Measurements from ENCODE around the gene FAM174B.

FAM174B gene

GRCh38 chr15:92586966-92587365 is 68.6 kb downstream of the FAM174B start:
- TF ChIP-seq FOXP2 (optimal IDR thresholded peaks at IDR 0.05; ENCODE audit: borderline replicate concordance, extremely low read depth, extremely low read length, insufficient read depth) (no peak), SIN3A (IDR thresholded peaks at IDR 0.05; ENCODE audit: borderline replicate concordance, insufficient read depth, low read length) (no peak), REST (IDR thresholded peaks at IDR 0.05; ENCODE audit: insufficient read depth in 1 of 2, low read depth in 2 of 2, low read length in 2 of 2) (no peak), POLR2AphosphoS5 (IDR thresholded peaks at IDR 0.05; ENCODE audit: low read depth, low read length) (no peak), TAF1 (IDR thresholded peaks at IDR 0.05; ENCODE audit: borderline replicate concordance, insufficient read depth, low read length) (no peak)

GRCh38 chr15:92586383-92586942 is 69.1 kb downstream of the FAM174B start:
- TF ChIP-seq REST (IDR thresholded peaks at IDR 0.05; ENCODE audit: insufficient read depth in 1 of 2, low read depth in 2 of 2, low read length in 2 of 2) (no peak), SIN3A (IDR thresholded peaks at IDR 0.05; ENCODE audit: borderline replicate concordance, insufficient read depth, low read length) (no peak), POLR2AphosphoS5 (IDR thresholded peaks at IDR 0.05; ENCODE audit: low read depth, low read length) (no peak), FOXP2 (optimal IDR thresholded peaks at IDR 0.05; ENCODE audit: borderline replicate concordance, extremely low read depth, extremely low read length, insufficient read depth) (no peak), TAF1 (IDR thresholded peaks at IDR 0.05; ENCODE audit: borderline replicate concordance, insufficient read depth, low read length) (no peak)

- TF ChIP-seq POLR2AphosphoS5 (IDR thresholded peaks at IDR 0.05; ENCODE audit: low read depth, low read length) (no peak), FOXP2 (optimal IDR thresholded peaks at IDR 0.05; ENCODE audit: borderline replicate concordance, extremely low read depth, extremely low read length, insufficient read depth) (no peak), TAF1 (IDR thresholded peaks at IDR 0.05; ENCODE audit: borderline replicate concordance, insufficient read depth, low read length) (no peak), SIN3A (IDR thresholded peaks at IDR 0.05; ENCODE audit: borderline replicate concordance, insufficient read depth, low read length) (no peak), REST (IDR thresholded peaks at IDR 0.05; ENCODE audit: insufficient read depth in 1 of 2, low read depth in 2 of 2, low read length in 2 of 2) (no peak)
Measured at GRCh38 chr15:92584105-92584504, 71.5 kb downstream of the FAM174B start.

GRCh38 chr15:92583096-92584034 is 72.2 kb downstream of the FAM174B start:
- TF ChIP-seq REST (IDR thresholded peaks at IDR 0.05; ENCODE audit: insufficient read depth in 1 of 2, low read depth in 2 of 2, low read length in 2 of 2): no peak
- TF ChIP-seq POLR2AphosphoS5 (IDR thresholded peaks at IDR 0.05; ENCODE audit: low read depth, low read length): no peak
- no peak for TF ChIP-seq FOXP2 (optimal IDR thresholded peaks at IDR 0.05; ENCODE audit: borderline replicate concordance, extremely low read depth, extremely low read length, insufficient read depth)
- TF ChIP-seq TAF1 (IDR thresholded peaks at IDR 0.05; ENCODE audit: borderline replicate concordance, insufficient read depth, low read length): no peak
- no peak for TF ChIP-seq SIN3A (IDR thresholded peaks at IDR 0.05; ENCODE audit: borderline replicate concordance, insufficient read depth, low read length)
